GM18909 (cell line): ENCODE data around the gene HOXA9.

Experiments used
- ATAC-seq: cut with Tn5 transposase; IDR thresholded peaks from one replicate; pipeline ENCODE4 v1.9.1; 2021; ENCODE audit warnings: mild to moderate bottlenecking; ENCODE audit not compliant: unreplicated experiment, poor library complexity

HOXA9 gene

GRCh38 chr7:27145165-27145913 is 20.0 kb downstream of the HOXA9 start:
- no peak for ATAC-seq

- ATAC-seq, result no peak
Observed at GRCh38 chr7:27144781-27145164, 20.6 kb downstream of the HOXA9 start.

GRCh38 chr7:27143950-27144780 is 21.2 kb downstream of the HOXA9 start:
- ATAC-seq, result no peak

GRCh38 chr7:27143023-27143949 is 22.1 kb downstream of the HOXA9 start, which contains the start of gene HOXA5:
TSS of gene HOXA5 (minus strand) at chr7:27143681. CDS start at chr7:27143607, 74 bp downstream.
- ATAC-seq, result no peak

GRCh38 chr7:27142580-27143022 is 22.7 kb downstream of the HOXA9 start:
- ATAC-seq, result no peak

- ATAC-seq, result no peak
Observed at GRCh38 chr7:27141923-27142579, 23.3 kb downstream of the HOXA9 start.

GRCh38 chr7:27141137-27141922 is 24.0 kb downstream of the HOXA9 start:
- no peak for ATAC-seq

GRCh38 chr7:27140126-27140857 is 25.0 kb downstream of the HOXA9 start:
- no peak for ATAC-seq

- no peak for ATAC-seq
Observed at GRCh38 chr7:27139334-27140125, 25.8 kb downstream of the HOXA9 start.

DNA sequence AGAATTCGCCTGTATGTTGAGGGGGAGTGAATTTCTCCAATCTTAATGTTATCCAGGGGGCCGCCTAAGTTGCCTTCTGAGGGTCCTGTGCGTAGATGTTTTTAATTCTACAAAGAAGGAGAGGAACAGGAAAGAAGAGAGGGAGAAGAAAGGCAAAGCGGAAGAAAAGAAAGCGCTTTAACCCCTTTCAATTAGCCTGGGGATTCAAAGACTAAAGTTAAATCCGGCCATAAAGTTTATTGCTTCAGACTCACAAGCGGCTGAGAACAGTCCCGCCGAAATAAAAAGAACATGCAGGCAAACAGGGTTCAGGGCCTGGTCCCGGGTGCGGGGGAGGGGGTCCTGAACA is 26.4 kb downstream of the HOXA9 start:
- ATAC-seq, result no peak

GRCh38 chr7:27138472-27138871 is 26.9 kb downstream of the HOXA9 start:
- no peak for ATAC-seq

DNA sequence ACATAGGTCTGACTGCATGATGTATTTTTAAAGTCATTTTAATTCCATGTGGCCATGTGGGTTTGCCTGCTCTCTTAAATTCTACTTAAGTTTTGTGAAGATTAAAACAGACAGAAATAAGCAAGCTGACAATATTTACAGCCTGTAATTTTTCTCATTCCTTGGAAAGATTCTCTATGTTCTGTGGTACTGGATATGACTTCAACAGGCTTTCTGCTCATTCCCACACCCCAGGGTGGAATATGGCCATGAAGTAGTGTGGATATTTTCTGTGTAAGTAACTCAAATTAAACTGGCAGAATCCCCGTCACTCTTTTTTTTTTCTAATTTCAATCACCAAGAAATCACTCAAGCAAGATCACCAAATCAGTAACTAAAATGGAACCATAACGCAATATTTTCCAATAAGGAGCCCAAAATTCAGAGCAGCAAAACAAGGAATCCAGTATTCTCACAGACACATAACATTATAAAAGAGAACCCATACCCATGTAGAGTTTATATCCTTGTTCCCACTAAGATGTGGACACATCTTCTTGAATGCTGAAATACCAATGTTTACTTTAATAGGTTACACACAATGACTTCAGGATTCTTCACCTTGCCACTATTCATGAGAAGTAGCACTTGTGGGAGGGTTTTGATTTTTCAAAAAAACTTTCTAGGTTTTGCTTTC is 27.6 kb downstream of the HOXA9 start:
- ATAC-seq, result no peak

- ATAC-seq, result no peak
Observed at GRCh38 chr7:27134392-27134791, 30.9 kb downstream of the HOXA9 start.

DNA sequence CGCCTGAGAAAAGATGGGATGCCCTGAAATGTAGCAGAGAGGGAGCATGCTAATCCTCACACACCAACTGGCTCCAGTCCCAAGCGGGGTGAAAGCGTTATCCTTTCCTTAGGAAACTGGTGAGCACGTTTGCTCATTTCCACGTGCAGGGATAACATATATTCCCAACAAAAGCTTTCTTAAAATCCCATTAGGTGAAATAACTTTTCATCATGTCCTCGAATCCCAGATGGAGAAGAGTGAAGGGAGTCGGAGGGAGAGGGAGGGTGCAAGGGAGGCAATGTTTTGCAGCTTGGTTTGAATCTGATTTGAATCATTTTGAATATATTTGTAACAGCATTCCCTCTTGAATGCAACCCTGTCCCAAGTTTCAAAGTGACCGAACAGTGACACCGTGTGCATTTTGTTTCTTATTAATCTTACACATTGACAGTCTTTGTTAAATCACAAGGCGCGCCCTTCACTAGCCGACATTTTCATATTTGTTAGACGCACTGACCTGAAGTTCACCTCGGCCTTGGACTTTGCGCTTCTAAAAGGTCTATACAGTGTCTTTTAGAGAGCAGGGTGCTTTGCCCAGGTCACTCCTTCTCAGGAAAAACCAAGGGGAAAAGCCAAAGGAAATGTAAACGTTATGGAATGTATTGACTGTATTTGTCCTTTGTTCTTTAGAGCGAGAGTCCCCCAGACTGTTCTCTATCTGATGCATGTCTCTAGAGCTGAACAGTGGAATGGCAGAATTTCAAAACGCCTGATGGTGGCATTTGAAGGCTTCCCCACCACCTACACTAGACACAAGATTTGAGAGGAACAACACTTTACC is 31.7 kb downstream of the HOXA9 start:
- no peak for ATAC-seq

GRCh38 chr7:27132978-27133377 is 32.4 kb downstream of the HOXA9 start:
- no peak for ATAC-seq

GRCh38 chr7:27132214-27132613 is 33.1 kb downstream of the HOXA9 start:
- no peak for ATAC-seq
